GM19455 (cell line): ENCODE measurements around the gene LRRC32.
"Not testable (repeated sequence)": the region's sequence is repeated elsewhere in the genome, so short reads cannot be mapped to it uniquely, and the experiment has no call there.

Experiments used
- ATAC-seq: cut with Tn5 transposase; IDR thresholded peaks from one replicate; pipeline ENCODE4 v1.9.1; 2021; ENCODE audit not compliant: unreplicated experiment

The LRRC32 gene

DNA sequence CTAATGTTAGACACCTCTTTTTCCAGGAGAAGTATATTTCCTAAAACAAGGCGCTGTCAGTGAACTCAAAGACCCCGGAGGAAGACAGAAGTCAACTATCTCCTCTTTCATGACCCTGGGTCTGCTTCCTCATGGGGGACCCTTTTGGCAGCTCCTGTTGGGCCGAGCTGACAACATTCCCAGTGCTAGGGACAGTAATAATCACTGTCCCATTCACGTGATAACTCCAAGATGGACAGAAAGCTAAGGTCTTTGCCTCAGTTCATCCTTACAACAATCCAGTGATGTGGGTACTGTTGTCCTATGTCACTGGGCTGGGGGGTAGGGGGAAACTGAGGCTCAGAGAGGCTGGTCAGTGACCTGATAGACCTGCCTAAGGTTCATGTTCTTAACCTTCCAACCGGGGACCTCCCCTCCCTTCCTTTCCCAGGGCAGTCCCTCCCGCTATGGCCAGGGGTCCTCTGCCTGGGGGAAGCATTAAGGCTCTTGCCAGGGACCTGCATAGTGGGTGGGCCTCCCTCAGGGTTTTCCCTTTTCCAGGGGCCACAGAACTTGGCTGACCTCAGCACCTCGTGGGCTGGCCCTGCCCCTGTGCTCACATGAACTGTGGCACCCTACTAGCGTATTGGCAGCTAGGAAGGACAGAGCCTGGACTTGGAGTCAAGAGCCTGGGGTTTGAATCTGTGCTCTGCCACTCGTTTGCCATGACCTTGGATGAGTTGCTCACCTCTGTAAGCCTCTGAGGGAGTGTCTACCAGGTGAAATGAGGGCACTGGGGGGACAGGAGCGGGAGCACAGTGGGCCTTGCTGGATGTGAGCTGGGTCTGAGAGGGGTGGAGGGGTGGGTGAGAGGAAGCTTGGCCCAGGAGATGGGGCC lies 53.6 kb downstream of the LRRC32 start:
- no peak for ATAC-seq

- ATAC-seq: no peak
Observed at GRCh38 chr11:76615950-76616349, 54.6 kb downstream of the LRRC32 start.

GRCh38 chr11:76614471-76615179 lies 55.9 kb downstream of the LRRC32 start:
- ATAC-seq: no peak

DNA sequence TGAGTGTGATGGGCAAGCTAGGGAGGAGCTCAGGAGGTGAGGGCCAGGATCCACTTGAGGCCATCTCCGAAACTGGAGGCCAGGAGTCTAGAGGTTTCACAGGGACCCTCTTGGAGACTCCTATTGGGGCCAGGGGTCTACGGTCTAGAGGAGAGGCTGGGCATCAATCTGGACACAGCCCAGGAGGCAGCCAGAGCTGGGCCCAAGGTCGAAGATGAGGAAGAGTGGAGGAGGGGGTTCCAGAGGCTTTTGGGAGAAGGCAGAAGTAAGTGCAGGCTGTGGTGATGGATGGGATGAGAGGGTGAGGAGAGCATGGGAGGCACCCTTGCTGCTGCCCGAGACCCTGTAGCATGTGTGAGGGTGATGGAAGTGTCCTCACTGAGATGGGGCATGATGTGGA lies 56.6 kb downstream of the LRRC32 start:
- no peak for ATAC-seq

GRCh38 chr11:76612226-76612625 lies 58.3 kb downstream of the LRRC32 start:
- ATAC-seq: no peak

- ATAC-seq: no peak
Observed at GRCh38 chr11:76610871-76611475, 59.6 kb downstream of the LRRC32 start.

DNA sequence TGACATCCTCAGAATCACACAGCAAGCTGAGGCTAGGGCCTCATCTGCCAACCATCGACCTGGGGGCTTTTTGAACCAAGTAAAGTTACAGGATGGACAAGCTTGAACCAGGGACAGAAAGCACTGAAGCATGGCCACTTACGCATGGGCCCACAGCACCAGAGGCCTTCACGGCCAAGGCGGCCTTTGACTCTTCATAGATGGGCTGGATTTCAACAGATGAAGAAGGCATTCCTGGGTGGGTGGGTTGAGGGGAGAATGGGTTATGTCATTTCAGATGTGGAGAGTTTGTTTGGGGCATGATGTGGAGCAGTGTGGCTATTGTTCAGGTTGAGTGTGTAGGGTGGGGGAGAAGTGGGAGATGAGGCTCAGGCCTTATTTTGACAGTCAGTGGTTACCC lies 60.2 kb downstream of the LRRC32 start:
- no peak for ATAC-seq

DNA sequence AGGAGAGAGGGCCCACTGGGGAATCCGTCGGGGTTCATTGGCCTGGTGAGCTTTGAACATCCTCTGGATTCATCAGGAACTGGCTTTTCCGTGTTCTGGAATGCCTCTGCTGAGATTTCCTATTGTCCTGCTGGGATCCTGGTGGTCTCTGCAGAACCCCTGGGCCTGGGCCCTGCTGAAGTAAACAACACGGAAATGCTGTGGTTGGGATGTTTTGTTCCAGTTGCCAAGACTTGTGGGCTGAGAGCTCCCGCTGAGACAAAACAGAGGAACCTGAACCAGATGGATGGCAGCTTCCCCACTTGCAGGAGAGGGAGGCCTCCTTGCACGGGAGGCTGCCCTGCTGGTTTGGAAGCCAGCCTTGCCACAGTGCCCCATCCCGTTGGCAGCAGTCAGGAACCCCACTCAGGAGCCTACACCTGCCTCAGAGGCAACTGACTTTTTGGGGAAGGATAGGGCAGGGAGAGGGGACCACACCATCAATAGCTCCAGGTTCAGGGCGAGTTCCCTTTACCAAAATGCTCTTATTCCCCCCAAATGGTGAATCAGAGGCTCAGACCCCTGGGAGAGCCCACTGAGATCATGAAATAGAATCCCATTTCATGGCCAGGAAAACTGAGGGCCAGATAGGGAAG lies 60.7 kb downstream of the LRRC32 start:
- no peak for ATAC-seq

DNA sequence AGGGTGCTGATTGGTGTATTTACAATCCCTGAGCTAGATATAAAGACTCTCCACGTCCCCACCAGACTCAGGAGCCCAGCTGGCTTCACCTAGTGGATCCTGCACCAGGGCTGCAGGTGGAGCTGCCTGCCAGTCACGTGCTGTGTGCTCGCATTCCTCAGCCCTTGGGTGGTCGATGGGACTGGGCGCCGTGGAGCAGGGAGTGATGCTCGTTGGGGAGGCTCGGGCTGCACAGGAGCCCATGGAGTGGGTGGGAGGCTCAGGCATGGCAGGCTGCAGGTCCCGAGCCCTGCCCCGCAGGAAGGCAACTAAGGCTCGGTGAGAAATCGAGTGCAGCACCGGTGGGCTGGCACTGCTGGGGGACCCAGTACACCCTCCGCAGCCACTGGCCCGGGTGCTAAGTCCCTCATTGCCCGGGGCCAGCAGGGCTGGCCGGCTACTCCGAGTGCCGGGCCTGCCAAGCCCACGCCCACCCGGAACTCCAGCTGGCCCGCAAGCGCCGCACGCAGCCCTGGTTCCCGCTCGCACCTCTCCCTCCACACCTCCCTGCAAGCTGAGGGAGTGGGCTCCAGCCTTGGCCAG lies 61.6 kb downstream of the LRRC32 start:
- ATAC-seq: not testable (repeated sequence)

GRCh38 chr11:76608228-76608627 lies 62.3 kb downstream of the LRRC32 start:
- ATAC-seq: not testable (repeated sequence)
